OCI-LY1 (cell line): ENCODE measurements around the gene NDUFB11.

ENCODE experiments used
- EZH2 ChIP-seq: fragments of 200-600 bp; sonication (generic), shearing (Covaris generic); IDR thresholded peaks from 2 replicates; pipeline ENCODE4 v1.8.0; 2017; ENCODE audit warnings: borderline replicate concordance, mixed run types, mild to moderate bottlenecking, antibody characterized with exemption, low read length, moderate library complexity, mixed read lengths
- TF ChIP-seq, protein P1 (sequence below): fragments of 200-600 bp; sonication (generic), shearing (Covaris generic); IDR thresholded peaks from 2 replicates; pipeline ENCODE4 v1.5.1; 2017; ENCODE audit warnings: mild to moderate bottlenecking, antibody characterized with exemption, low read length, moderate library complexity, mixed read lengths

DNA sequence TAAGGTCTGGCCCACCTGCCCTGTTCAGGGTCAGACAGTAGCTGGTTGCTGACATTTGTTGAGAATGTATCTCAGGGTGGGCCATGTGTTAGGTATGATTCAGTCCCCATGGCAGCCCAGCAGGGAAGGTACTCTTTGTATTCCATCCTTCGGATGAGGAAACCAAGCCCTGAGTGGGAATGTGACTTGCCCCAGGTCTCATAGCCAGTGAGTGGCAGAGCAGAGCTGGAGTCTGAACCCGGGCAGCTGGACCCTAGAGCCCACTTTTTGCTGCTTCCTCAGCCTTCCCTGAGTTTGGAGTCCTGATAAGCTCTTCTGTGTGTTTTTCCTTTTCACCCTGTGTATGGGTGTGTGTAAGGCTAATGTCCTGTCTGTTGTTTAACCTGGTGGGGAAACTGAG is 27.5 kb upstream of the NDUFB11 start:
- TF ChIP-seq, protein P1, sequence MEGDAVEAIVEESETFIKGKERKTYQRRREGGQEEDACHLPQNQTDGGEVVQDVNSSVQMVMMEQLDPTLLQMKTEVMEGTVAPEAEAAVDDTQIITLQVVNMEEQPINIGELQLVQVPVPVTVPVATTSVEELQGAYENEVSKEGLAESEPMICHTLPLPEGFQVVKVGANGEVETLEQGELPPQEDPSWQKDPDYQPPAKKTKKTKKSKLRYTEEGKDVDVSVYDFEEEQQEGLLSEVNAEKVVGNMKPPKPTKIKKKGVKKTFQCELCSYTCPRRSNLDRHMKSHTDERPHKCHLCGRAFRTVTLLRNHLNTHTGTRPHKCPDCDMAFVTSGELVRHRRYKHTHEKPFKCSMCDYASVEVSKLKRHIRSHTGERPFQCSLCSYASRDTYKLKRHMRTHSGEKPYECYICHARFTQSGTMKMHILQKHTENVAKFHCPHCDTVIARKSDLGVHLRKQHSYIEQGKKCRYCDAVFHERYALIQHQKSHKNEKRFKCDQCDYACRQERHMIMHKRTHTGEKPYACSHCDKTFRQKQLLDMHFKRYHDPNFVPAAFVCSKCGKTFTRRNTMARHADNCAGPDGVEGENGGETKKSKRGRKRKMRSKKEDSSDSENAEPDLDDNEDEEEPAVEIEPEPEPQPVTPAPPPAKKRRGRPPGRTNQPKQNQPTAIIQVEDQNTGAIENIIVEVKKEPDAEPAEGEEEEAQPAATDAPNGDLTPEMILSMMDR, result no peak
- TF ChIP-seq EZH2, result no peak
